ENCODE measurements around the gene KDM4C.

The KDM4C gene

GRCh38 chr9:6928863-6929262, 171.1 kb downstream of the KDM4C start:
- TF ChIP-seq CTCF (IDR thresholded peaks at IDR 0.05; ENCODE audit: low read depth, low read length), result no peak
- DNase-seq (ENCODE audit: low read depth in 2 of 2), result no peak
- no peak overlapping the region for H3K4me3 ChIP-seq (replicated peaks in 1 of 2; ENCODE audit: low read depth in 2 of 2, low read length in 2 of 2)

GRCh38 chr9:6929441-6930215, 171.9 kb downstream of the KDM4C start:
- DNase-seq (ENCODE audit: low read depth in 2 of 2), result no peak
- TF ChIP-seq CTCF (IDR thresholded peaks at IDR 0.05; ENCODE audit: low read depth, low read length), result no peak
- H3K4me3 ChIP-seq (replicated peaks in 1 of 2; ENCODE audit: low read depth in 2 of 2, low read length in 2 of 2), result no peak overlapping the region

- DNase-seq (ENCODE audit: low read depth in 2 of 2), result peak; percentile 56 to 78
- TF ChIP-seq CTCF (IDR thresholded peaks at IDR 0.05; ENCODE audit: low read depth, low read length), result no peak
- H3K4me3 ChIP-seq (replicated peaks in 1 of 2; ENCODE audit: low read depth in 2 of 2, low read length in 2 of 2), result no peak overlapping the region
These were observed 173.1 kb downstream of the KDM4C start for GRCh38 chr9:6930827-6931226.

GRCh38 chr9:6931913-6932312, 174.1 kb downstream of the KDM4C start:
- peak overlapping the region in 1 of 2 donors; percentile 11 for H3K4me3 ChIP-seq (replicated peaks in 1 of 2; ENCODE audit: low read depth in 2 of 2, low read length in 2 of 2)
- peak; percentile 76 to 91 for DNase-seq (ENCODE audit: low read depth in 2 of 2)
- TF ChIP-seq CTCF (IDR thresholded peaks at IDR 0.05; ENCODE audit: low read depth, low read length), result no peak

- no peak overlapping the region for H3K4me3 ChIP-seq (replicated peaks in 1 of 2; ENCODE audit: low read depth in 2 of 2, low read length in 2 of 2)
- no peak for TF ChIP-seq CTCF (IDR thresholded peaks at IDR 0.05; ENCODE audit: low read depth, low read length)
- no peak for DNase-seq (ENCODE audit: low read depth in 2 of 2)
These were observed 178.3 kb downstream of the KDM4C start for GRCh38 chr9:6936103-6936502.

- no peak for TF ChIP-seq CTCF (IDR thresholded peaks at IDR 0.05; ENCODE audit: low read depth, low read length)
- H3K4me3 ChIP-seq (replicated peaks in 1 of 2; ENCODE audit: low read depth in 2 of 2, low read length in 2 of 2), result no peak overlapping the region
- DNase-seq (ENCODE audit: low read depth in 2 of 2), result no peak
These were observed 179.4 kb downstream of the KDM4C start for GRCh38 chr9:6937209-6937608.

- peak; percentile 85 to 87 for DNase-seq (ENCODE audit: low read depth in 2 of 2)
- no peak overlapping the region for H3K4me3 ChIP-seq (replicated peaks in 1 of 2; ENCODE audit: low read depth in 2 of 2, low read length in 2 of 2)
- no peak for TF ChIP-seq CTCF (IDR thresholded peaks at IDR 0.05; ENCODE audit: low read depth, low read length)
These were observed 180.7 kb downstream of the KDM4C start for GRCh38 chr9:6938447-6938846.
